K562 (cell line): ENCODE data around the gene ZC3H18. TPM values are rescaled to one million over a fixed set of nuclear protein-coding genes. Genes with fewer than 3 reads are reported as not detected.

Experiments used
- CTCFL ChIP-seq: IDR thresholded peaks from 2 replicates; pipeline ENCODE4 v1.6.1; 2011; ENCODE audit warnings: borderline replicate concordance, low read depth, mild to moderate bottlenecking, moderate library complexity, low read length; ENCODE audit not compliant: insufficient read depth, poor library complexity, severe bottlenecking
- CXXC5 ChIP-seq: fragments of 250-450 bp; sonication (Bioruptor Pico); IDR thresholded peaks from 2 replicates; pipeline ENCODE4 v1.8.0; 2022; ENCODE audit warnings: inconsistent platforms, mild to moderate bottlenecking, moderate library complexity
- E2F3 ChIP-seq: fragments of 250-450 bp; sonication (Bioruptor Pico); IDR thresholded peaks from 2 replicates; pipeline ENCODE4 v1.4.0; 2020; ENCODE audit warnings: mild to moderate bottlenecking
- ELK3 ChIP-seq: fragments of 450-650 bp; formaldehyde crosslinking; IDR thresholded peaks from 2 replicates; pipeline ENCODE4 v1.4.0; 2020; ENCODE audit warnings: mild to moderate bottlenecking
- HOMEZ ChIP-seq: fragments of 250-450 bp; sonication (Bioruptor Pico); IDR thresholded peaks from 2 replicates; pipeline ENCODE4 v1.4.0; 2020; ENCODE audit warnings: mild to moderate bottlenecking, moderate library complexity
- KDM4B ChIP-seq, 2 experiments: fragments of 450-650 bp in 1 of 2; sonication (generic) in 1 of 2; IDR thresholded peaks; 2 replicates each; pipeline ENCODE4 v1.6.1; 2016 to 2017; ENCODE audit warnings: borderline replicate concordance in 2 of 2, antibody characterized with exemption in 1 of 2, low read depth in 1 of 2, mild to moderate bottlenecking in 1 of 2
- MCM2 ChIP-seq: fragments of 450-650 bp; IDR thresholded peaks from 2 replicates; pipeline ENCODE4 v1.6.1; 2017; ENCODE audit warnings: low read depth, mild to moderate bottlenecking
- MITF ChIP-seq: IDR thresholded peaks from 2 replicates; pipeline ENCODE4 v1.6.1; 2014; ENCODE audit warnings: antibody characterized with exemption
- MYC ChIP-seq, 2 experiments: fragments of 250-450 bp in 1 of 2; sonication (Bioruptor Pico) in 1 of 2; IDR thresholded peaks; 2 replicates each; pipeline versions ENCODE4 v1.5.1 to v1.6.1; 2012 to 2021; ENCODE audit warnings: low read depth in 2 of 2, borderline replicate concordance in 1 of 2, improper control_type of control experiment in 1 of 2, low read length in 1 of 2, mild to moderate bottlenecking in 1 of 2, moderate library complexity in 1 of 2
- NFATC3 ChIP-seq: fragments of 450-650 bp; IDR thresholded peaks from 2 replicates; pipeline ENCODE4 v1.6.1; 2017; ENCODE audit warnings: mild to moderate bottlenecking
- RAD51 ChIP-seq: fragments of 450-650 bp; IDR thresholded peaks from 2 replicates; pipeline ENCODE4 v1.7.1; 2016; ENCODE audit warnings: low read depth, mild to moderate bottlenecking, borderline replicate concordance
- SAFB2 ChIP-seq: fragments of 200-400 bp; formaldehyde crosslinking; IDR thresholded peaks from 2 replicates; pipeline ENCODE4 v1.6.1; 2018; ENCODE audit warnings: borderline replicate concordance, low read length, low read depth, moderate library complexity; ENCODE audit not compliant: severe bottlenecking
- STAG1 ChIP-seq: sonication (generic); formaldehyde crosslinking; IDR thresholded peaks from 2 replicates; pipeline ENCODE4 v1.5.0; 2020; ENCODE audit warnings: missing genetic modification reagents, borderline replicate concordance
- TRIM24 ChIP-seq, 2 experiments: fragments of 450-650 bp; IDR thresholded peaks; 2 replicates each; pipeline ENCODE4 v1.6.1; 2016
- ZNF592 ChIP-seq: fragments of 450-650 bp; IDR thresholded peaks from 2 replicates; pipeline ENCODE4 v1.6.1; 2017; ENCODE audit warnings: antibody characterized with exemption, mild to moderate bottlenecking
- polyA plus RNA-seq, 8 experiments: library from polyadenylated mRNA; depleted of rRNA in 4 of 8; stranded (reverse) in 5 of 8; unstranded in 3 of 8; fragments of >200 nt; fragmentation: Nextera tagmentation in 2 of 8; fragmentation: Illumina TruSeq in 1 of 8; extraction: Ambion mirVana in 2 of 8; extraction: Trizol in 1 of 8; gene quantifications; 2 replicates each; pipeline versions ENCODE4 v1.2.1 to v1.2.3, GENCODE V29; 2011 to 2014; ENCODE audit warnings: inconsistent platforms in 1 of 8, missing spikeins in 1 of 8
- total RNA-seq, 7 experiments: library from RNA; depleted of rRNA in 6 of 7; stranded (reverse); fragments of >200 nt in 6 of 7; fragmentation: Illumina TruSeq in 2 of 7; extraction: Trizol in 2 of 7; gene quantifications; 2 replicates each; pipeline versions ENCODE4 v1.2.1 to v1.2.3, GENCODE V29; 2011 to 2021; ENCODE audit warnings: low replicate concordance in 1 of 7

ZC3H18 gene
- total and polyA plus RNA-seq, 9 of the 15 experiments (the other 6 are each of a cell fraction or from before 2014, with no cell fraction given) = 1.7 to 88.7 (median 26.9) TPM

- TF ChIP-seq HOMEZ (no peak), KDM4B (IDR thresholded peaks at IDR 0.05; ENCODE audit: borderline replicate concordance in 2 of 2, low read depth in 1 of 2) (no peak), NFATC3 (no peak), RAD51 (no peak), MCM2 (no peak), ZNF592 (peak; percentile 68), ELK3 (CRISPR knock-in tag) (no peak), CXXC5 (CRISPR knock-in tag) (peak; percentile 34), STAG1 (CRISPR knock-in tag) (peak; percentile 90), CTCFL (peak; percentile 40), MYC (IDR thresholded peaks at IDR 0.05; ENCODE audit: low read depth, low read length) (peak; percentile 44; the same call in 1 of the 2 replicates), MYC (CRISPR knock-in tag; IDR thresholded peaks at IDR 0.05; ENCODE audit: borderline replicate concordance, low read depth) (0 out of 2 replicates have a peak, but pooled peaks have one; percentile 17), MITF (no peak), E2F3 (CRISPR knock-in tag) (no peak), TRIM24 (IDR thresholded peaks at IDR 0.05) (no peak), SAFB2 (no peak)
Observed at GRCh38 chr16:88527186-88527936, 42.8 kb upstream of the ZC3H18 start (continued).
